GM20000 (cell line): ENCODE results near the gene CELA1.

ENCODE experiments used
- DNase-seq: peaks from one replicate; pipeline ENCODE4 v3.0.0; 2012; ENCODE audit warnings: low spot score
- TF ChIP-seq, protein P1 (sequence below): IDR thresholded peaks from 2 replicates; pipeline ENCODE4 v1.5.1; 2012; ENCODE audit warnings: mild to moderate bottlenecking, control low read depth; ENCODE audit errors: extremely low read depth, missing control alignments

The CELA1 gene

DNA sequence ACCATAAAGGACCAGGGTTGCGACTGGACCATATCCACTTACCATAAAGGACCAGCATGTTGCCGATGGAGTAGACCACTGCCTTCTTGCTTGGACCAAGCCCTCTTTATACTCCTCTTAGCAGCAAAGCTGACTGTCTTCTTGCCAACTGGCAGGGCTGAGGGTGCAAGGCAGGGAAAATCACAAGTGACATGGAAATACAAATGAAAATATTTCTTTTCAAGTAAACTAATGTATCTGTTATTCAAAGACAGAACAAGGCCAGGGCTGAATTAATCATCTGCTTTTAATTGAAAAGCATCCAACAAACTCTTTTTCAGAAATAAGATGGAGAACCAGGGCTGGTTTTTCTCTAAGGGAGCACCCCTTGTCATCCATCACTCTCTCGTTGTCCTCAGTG is at the start of gene CELA1:
Gene CELA1, minus strand, starts transcription at position 99 of the 400 bp plus-strand sequence. Its CDS starts 41 bp downstream, at position 58.
- DNase-seq, result no peak
- TF ChIP-seq, protein P1, sequence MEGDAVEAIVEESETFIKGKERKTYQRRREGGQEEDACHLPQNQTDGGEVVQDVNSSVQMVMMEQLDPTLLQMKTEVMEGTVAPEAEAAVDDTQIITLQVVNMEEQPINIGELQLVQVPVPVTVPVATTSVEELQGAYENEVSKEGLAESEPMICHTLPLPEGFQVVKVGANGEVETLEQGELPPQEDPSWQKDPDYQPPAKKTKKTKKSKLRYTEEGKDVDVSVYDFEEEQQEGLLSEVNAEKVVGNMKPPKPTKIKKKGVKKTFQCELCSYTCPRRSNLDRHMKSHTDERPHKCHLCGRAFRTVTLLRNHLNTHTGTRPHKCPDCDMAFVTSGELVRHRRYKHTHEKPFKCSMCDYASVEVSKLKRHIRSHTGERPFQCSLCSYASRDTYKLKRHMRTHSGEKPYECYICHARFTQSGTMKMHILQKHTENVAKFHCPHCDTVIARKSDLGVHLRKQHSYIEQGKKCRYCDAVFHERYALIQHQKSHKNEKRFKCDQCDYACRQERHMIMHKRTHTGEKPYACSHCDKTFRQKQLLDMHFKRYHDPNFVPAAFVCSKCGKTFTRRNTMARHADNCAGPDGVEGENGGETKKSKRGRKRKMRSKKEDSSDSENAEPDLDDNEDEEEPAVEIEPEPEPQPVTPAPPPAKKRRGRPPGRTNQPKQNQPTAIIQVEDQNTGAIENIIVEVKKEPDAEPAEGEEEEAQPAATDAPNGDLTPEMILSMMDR, result no peak

DNA sequence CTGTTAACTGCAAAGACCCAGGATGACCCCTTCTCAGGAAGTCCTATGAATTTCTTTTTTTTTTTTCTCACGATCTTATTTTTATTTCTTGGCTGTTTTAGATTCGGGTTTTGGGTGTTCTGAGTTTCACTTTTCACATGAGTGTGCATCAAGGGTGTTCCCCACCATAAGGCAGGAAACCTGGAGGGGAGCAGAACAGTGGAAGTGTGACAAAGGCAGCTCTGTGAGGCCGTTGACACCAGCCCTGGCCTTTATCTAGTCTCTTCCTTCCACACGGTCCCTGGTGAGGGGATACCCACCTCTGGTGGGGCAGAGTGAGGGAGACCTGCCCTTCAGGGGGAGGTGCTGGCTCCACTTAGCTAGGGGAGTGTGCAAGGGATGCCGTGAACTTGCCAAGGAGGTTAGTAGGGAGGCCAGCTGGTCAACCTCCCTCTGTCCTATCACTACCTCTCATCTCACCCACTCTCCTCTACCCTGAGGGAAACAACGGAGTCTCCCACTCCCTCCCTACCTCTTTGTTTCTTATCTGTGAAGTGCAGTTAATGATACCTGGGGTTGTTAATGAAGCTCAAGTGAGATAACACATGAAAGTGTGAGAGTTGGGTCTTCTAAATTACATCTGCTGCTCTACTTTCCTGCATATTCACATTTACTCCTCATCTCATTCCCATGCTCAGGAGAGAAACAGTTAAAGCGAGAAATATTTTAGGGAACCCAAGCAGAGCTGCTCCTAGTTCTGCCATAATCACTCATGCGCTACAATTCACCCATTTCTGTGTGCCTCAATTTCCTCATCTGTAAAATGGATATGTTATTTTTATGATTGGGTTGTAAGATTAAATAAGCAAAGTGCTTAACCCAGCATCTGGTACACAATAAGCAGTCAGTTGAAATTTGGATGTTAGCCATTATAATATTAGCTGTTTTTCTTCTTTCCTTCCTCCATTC is 49.1 kb upstream of the CELA1 start:
- peak; percentile 68 for DNase-seq
- TF ChIP-seq, protein P1, result no peak

DNA sequence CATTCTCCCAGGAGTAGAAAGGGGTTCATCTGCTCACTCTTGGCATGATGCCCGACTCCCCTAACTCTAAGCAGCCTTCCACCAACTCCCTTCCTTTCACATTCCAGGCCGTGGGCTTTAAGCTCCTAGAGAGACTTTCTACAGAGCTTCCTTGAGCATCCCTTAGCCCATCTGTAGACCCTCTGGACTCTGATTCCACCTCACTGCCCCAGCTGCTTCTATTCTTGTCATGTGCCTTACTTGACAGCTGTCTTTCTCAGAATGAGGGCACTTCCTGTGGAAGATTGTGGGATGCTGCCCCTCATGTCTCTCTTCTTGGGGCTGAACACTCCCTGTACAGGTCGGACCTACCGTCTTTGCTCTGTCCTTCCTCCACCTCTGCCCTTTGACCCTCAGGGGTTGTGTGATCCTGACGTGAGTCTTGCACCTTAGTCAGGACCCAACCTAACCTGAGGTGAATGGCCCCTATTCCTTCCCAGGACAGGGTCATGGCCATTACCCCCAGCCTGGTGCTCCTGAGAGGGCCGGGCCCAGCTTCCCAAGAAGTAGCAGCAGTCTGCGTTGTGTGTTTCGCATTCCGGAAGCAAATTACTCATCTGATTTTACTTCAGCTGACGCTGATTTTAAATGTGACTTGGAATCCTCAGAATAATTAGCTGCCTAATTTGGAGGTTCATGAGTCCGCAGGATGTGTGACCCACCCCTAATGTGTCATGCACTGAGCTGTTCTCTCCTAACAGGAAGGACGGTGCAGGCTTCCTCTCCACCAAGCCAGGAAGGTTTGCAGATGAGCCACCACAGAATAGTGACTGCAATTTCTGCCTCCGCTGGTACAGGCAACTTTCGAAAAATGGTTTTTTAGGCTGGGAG is 47.4 kb upstream of the CELA1 start:
- TF ChIP-seq, protein P1, result no peak
- DNase-seq, result no peak

DNA sequence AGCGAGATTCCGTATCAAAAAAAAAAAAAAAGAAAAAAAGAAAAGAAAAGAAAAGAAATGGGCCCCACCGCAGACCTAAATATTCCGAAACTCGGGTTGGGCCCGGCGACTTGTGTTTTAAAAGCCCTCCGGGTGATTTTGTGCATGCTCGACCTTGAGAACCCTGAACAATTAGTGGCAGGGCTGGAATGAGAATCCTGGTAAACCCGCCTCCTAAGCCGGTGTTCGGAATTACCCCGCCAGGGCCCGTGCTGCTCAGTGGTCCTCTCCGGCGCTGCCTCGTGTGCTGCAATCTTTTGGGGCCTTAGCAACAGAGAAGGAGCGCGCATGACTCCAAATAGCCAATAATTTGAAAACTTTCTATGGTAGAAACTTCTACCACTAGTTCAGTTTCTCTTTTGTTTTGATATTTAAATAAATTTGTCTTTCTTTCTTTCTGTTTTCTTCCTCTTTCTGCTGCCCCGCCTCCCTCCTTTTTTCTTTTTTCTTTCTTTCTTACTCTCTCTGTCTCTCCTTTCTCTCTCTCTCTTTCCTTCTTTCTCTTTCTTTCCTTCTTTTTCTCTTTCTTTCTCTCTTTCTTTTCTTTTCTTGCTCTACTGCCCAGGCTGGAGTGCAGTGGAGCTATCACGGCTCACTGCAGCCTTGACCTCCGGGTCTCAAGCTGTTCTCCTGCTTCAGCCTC is 46.2 kb upstream of the CELA1 start:
- DNase-seq, result peak; percentile 80
- TF ChIP-seq, protein P1, result no peak

DNA sequence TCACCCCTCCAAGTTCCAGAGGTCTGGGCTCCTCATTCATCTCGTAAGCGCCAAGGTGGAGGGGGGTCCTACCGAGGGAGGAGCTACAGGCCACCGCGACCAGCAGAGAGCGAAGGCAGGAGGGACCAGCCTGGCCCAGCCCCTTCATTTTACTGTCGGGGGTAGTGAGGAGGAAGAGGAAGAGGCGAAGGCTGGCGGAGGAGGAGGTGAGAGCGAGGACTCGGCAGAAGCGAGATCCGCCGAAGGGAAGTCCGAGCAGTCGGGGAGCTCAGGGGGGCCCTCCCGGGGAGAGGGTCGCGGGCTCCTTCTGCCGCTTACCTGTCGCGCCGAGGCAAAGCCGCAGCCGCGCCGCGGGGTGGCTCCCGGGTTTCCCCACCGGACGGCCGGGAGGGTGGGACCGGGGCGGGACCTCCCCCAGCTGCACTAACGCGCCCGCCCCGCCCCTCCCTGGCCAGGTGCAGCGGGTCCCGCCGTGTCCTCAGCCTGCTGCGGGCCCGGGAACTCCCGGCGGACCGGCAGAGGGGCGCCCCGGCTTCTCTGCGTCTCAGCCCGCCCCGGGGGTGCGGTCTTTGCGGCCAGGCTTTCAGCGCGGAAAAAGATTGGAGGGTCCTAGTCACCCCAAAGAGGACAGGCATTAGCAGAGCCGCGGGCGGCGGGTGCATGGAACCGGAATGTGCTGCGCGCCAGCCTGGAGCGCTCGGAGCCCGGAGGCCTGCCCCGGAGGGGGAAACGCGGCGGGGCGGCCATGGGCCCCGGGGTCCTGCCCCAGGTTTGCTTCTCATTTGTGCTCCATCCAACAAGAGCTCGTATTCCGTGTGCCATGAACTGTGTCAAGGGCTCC is 45.0 kb upstream of the CELA1 start, which contains the start of gene GALNT6:
Gene GALNT6, minus strand, starts transcription at position 124 of the 841 bp plus-strand sequence. CDS start 11,625 bp downstream, outside the sequence.
- DNase-seq, result peak; percentile 90

DNA sequence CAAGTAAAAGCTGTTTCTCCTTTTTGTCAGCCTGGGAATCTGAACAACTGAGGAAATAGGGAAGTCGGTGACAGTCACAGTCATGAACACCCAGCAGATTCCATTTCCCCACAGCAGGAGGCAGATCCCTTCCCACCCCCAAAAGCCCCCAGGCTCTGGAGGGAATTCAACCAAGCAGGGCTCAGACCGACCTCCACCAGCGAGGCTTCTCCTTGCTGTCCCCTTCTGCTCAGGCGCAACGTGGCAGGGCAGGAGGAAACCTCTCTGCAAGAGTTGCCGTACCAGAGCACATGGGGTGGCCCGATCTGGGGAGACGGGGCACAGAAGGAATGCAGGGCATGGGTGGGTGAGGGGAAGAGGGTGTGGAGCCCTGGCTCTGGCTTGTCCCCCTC is 44.4 kb upstream of the CELA1 start:
- no peak for DNase-seq

More for the DNA sequence above, 45.0 kb upstream of the CELA1 start, which contains the start of gene GALNT6:
- TF ChIP-seq, protein P1, result no peak

More for the DNA sequence above, 44.4 kb upstream of the CELA1 start:
- TF ChIP-seq, protein P1, result no peak
